Osteoblast (primary cell): Measurements from ENCODE around the gene CDH3. TPM values are rescaled to one million over a fixed set of nuclear protein-coding genes. Genes with fewer than 3 reads are reported as not detected.

Experiments
- DNase-seq: peaks from one replicate; pipeline ENCODE4 v3.0.0; 2011; ENCODE audit warnings: low spot score, mixed read lengths; ENCODE audit not compliant: insufficient read length; ENCODE audit errors: missing footprints
- H2AFZ ChIP-seq: 2 replicates; pipeline ENCODE4 v1.6.0; 2011; ENCODE audit warnings: mild to moderate bottlenecking, low read length
- H3K27ac ChIP-seq: 2 replicates; pipeline ENCODE4 v1.5.1; 2011; ENCODE audit warnings: mild to moderate bottlenecking, low read depth, low read length, moderate library complexity
- H3K27me3 ChIP-seq: 2 replicates; pipeline ENCODE4 v1.6.0; 2012; ENCODE audit warnings: mild to moderate bottlenecking, control low read depth, inconsistent platforms, low read length, moderate library complexity; ENCODE audit not compliant: insufficient read depth
- H3K36me3 ChIP-seq: 2 replicates; pipeline ENCODE4 v1.5.1; 2011; ENCODE audit warnings: mild to moderate bottlenecking, low read length, control low read depth, moderate library complexity; ENCODE audit not compliant: insufficient read depth
- H3K4me1 ChIP-seq: 2 replicates; pipeline ENCODE4 v1.5.1; 2011; ENCODE audit warnings: mild to moderate bottlenecking, low read length, control low read depth, moderate library complexity; ENCODE audit not compliant: insufficient read depth
- H3K4me2 ChIP-seq: 2 replicates; pipeline ENCODE4 v1.6.0; 2011; ENCODE audit warnings: mild to moderate bottlenecking, low read length; ENCODE audit not compliant: insufficient read depth
- H3K4me3 ChIP-seq: fragments of 200-600 bp; sonication (generic); 3 replicates; pipeline ENCODE4 v1.5.1; 2012; ENCODE audit warnings: mild to moderate bottlenecking, low read length, inconsistent platforms; ENCODE audit not compliant: insufficient read depth
- H3K79me2 ChIP-seq: 2 replicates; pipeline ENCODE4 v1.6.0; 2012; ENCODE audit warnings: mild to moderate bottlenecking, low read length, control low read depth, inconsistent platforms; ENCODE audit not compliant: insufficient read depth
- H3K9me3 ChIP-seq: 2 replicates; pipeline ENCODE4 v1.5.1; 2011; ENCODE audit warnings: low read depth, low read length, control low read depth
- H4K20me1 ChIP-seq: 2 replicates; pipeline ENCODE4 v1.6.0; 2012; ENCODE audit warnings: mild to moderate bottlenecking, low read length, control low read depth; ENCODE audit not compliant: insufficient read depth
- CTCF ChIP-seq: IDR thresholded peaks from 2 replicates; pipeline ENCODE4 v1.5.1; 2011; ENCODE audit warnings: mild to moderate bottlenecking, low read depth, low read length, moderate library complexity; ENCODE audit errors: extremely low read depth
- total RNA-seq: library from RNA; depleted of rRNA; stranded (reverse); fragments of >200 nt; gene quantifications from 2 replicates; pipeline ENCODE4 v1.2.3, GENCODE V29; 2012

CDH3 gene
- total RNA-seq, 1 donor = 0.36 TPM

GRCh38 chr16:68656751-68657150, 11.6 kb downstream of the CDH3 start:
- Histone ChIP-seq H4K20me1 (no peaks in the 10 kb centered on the region), H3K4me2 (no peak overlapping the region), H3K27me3 (peaks cover 11% of the 10 kb centered on the region), H3K4me1 (peaks cover 30% of the 10 kb centered on the region), H3K27ac (no peak overlapping the region), H2AFZ (no peak overlapping the region), H3K79me2 (no peaks in the 10 kb centered on the region), H3K36me3 (no peaks in the 10 kb centered on the region), H3K4me3 (no peak overlapping the region), H3K9me3 (no peaks in the 10 kb centered on the region)
- TF ChIP-seq CTCF = no peak
- DNase-seq = no peak

GRCh38 chr16:68658341-68658973, 13.3 kb downstream of the CDH3 start:
- H4K20me1 ChIP-seq = no peaks in the 10 kb centered on the region
- H3K79me2 ChIP-seq = no peaks in the 10 kb centered on the region
- TF ChIP-seq CTCF = no peak
- peak overlapping the region; percentile 21 for H3K27ac ChIP-seq
- peak; percentile 92 for DNase-seq
- no peak overlapping the region for H3K4me3 ChIP-seq
- peaks cover 7% of the 10 kb centered on the region for H3K27me3 ChIP-seq
- peak overlapping the region; percentile 22 for H3K4me2 ChIP-seq
- no peaks in the 10 kb centered on the region for H3K36me3 ChIP-seq
- peaks cover 30% of the 10 kb centered on the region for H3K4me1 ChIP-seq
- H3K9me3 ChIP-seq = no peaks in the 10 kb centered on the region
- H2AFZ ChIP-seq = peak overlapping the region; percentile 38

GRCh38 chr16:68658974-68659360, 13.9 kb downstream of the CDH3 start:
- no peaks in the 10 kb centered on the region for H3K36me3 ChIP-seq
- no peaks in the 10 kb centered on the region for H4K20me1 ChIP-seq
- no peak for DNase-seq
- H3K4me3 ChIP-seq = no peak overlapping the region
- H3K27ac ChIP-seq = no peak overlapping the region
- no peak overlapping the region for H2AFZ ChIP-seq
- peaks cover 7% of the 10 kb centered on the region for H3K27me3 ChIP-seq
- H3K9me3 ChIP-seq = no peaks in the 10 kb centered on the region
- H3K4me1 ChIP-seq = peaks cover 32% of the 10 kb centered on the region
- peak overlapping the region; percentile 22 for H3K4me2 ChIP-seq
- no peaks in the 10 kb centered on the region for H3K79me2 ChIP-seq
- TF ChIP-seq CTCF = no peak

- Histone ChIP-seq H3K27me3 (peaks cover 7% of the 10 kb centered on the region), H3K36me3 (no peaks in the 10 kb centered on the region), H3K4me2 (peak overlapping the region; percentile 55), H3K4me1 (peaks cover 40% of the 10 kb centered on the region), H3K27ac (no peak overlapping the region), H3K9me3 (no peaks in the 10 kb centered on the region), H3K79me2 (no peaks in the 10 kb centered on the region), H3K4me3 (peak overlapping the region; percentile 1), H4K20me1 (no peaks in the 10 kb centered on the region), H2AFZ (no peak overlapping the region)
- TF ChIP-seq CTCF = no peak
- no peak for DNase-seq
Measured at GRCh38 chr16:68659412-68660358, 14.6 kb downstream of the CDH3 start.
